OCI-LY7 (cell line): ENCODE results near the gene DALRD3. TPM values are rescaled to one million over a fixed set of nuclear protein-coding genes. Genes with fewer than 3 reads are reported as not detected.

Source experiments
- BruUV-seq: library from RNA; stranded (reverse); fragments of 400-500 nt; replicated peaks from 2 replicates; lab custom pipeline; 2021; lab: Mats Ljungman, UMichigan
- CTCF ChIA-PET: fragments of 300-600 bp; sonication (Branson Sonifier 250); formaldehyde crosslinking; loops from one replicate; lab custom pipeline; 2022; ENCODE audit warnings: antibody characterized with exemption; ENCODE audit not compliant: unreplicated experiment; lab: Charles Lee
- POLR2A ChIA-PET: fragments of 300-600 bp; sonication (Branson Sonifier 250); formaldehyde crosslinking; loops from one replicate; lab custom pipeline; 2022; ENCODE audit warnings: antibody characterized with exemption; lab: Charles Lee
- DNase-seq: peaks from one replicate; pipeline ENCODE4 v3.0.0-alpha.2; 2015; ENCODE audit warnings: low spot score
- H2AFZ ChIP-seq: fragments of 200-600 bp; sonication (generic), shearing (Covaris generic); 2 replicates; pipeline ENCODE4 v1.6.1; 2014; ENCODE audit warnings: mild to moderate bottlenecking, antibody characterized with exemption, low read length, moderate library complexity
- H3K27ac ChIP-seq: fragments of 200-600 bp; sonication (generic); 2 replicates; pipeline ENCODE4 v1.5.1; 2014; ENCODE audit warnings: mixed run types, low read depth, mild to moderate bottlenecking, moderate library complexity, low read length, inconsistent platforms; ENCODE audit not compliant: poor library complexity, severe bottlenecking
- H3K36me3 ChIP-seq: fragments of 200-600 bp; sonication (generic); 2 replicates; pipeline ENCODE4 v1.6.1; 2014; ENCODE audit warnings: mild to moderate bottlenecking, antibody characterized with exemption, low read length, moderate library complexity, mixed read lengths; ENCODE audit not compliant: insufficient read depth
- H3K4me1 ChIP-seq: fragments of 200-600 bp; sonication (generic); 2 replicates; pipeline ENCODE4 v1.5.1; 2014; ENCODE audit warnings: mild to moderate bottlenecking, low read length; ENCODE audit not compliant: insufficient read depth, poor library complexity, severe bottlenecking
- H3K4me2 ChIP-seq: fragments of 200-600 bp; sonication (generic); 2 replicates; pipeline ENCODE4 v1.6.1; 2014; ENCODE audit warnings: mild to moderate bottlenecking, low read length
- H3K4me3 ChIP-seq: fragments of 200-600 bp; sonication (generic); 2 replicates; pipeline ENCODE4 v1.5.1; 2014; ENCODE audit warnings: mild to moderate bottlenecking, low read depth, low read length; ENCODE audit not compliant: poor library complexity, severe bottlenecking
- H3K79me2 ChIP-seq: fragments of 200-600 bp; sonication (generic); 2 replicates; pipeline ENCODE4 v1.6.1; 2016; ENCODE audit warnings: low read depth, mild to moderate bottlenecking, low read length, moderate library complexity, mixed read lengths; ENCODE audit not compliant: insufficient read depth
- H3K9me2 ChIP-seq: fragments of 200-600 bp; sonication (generic); 2 replicates; pipeline ENCODE4 v1.6.1; 2016; ENCODE audit warnings: mild to moderate bottlenecking, low read length, mixed read lengths; ENCODE audit not compliant: insufficient read depth
- H3K9me3 ChIP-seq: fragments of 200-600 bp; sonication (generic); 2 replicates; pipeline ENCODE4 v1.6.1; 2014; ENCODE audit warnings: mild to moderate bottlenecking, mixed run types, low read length, mixed read lengths
- H4K20me1 ChIP-seq: fragments of 200-600 bp; sonication (generic); 2 replicates; pipeline ENCODE4 v1.6.1; 2014; ENCODE audit warnings: mild to moderate bottlenecking, antibody characterized with exemption, low read length, moderate library complexity, mixed read lengths; ENCODE audit not compliant: insufficient read depth
- EZH2phosphoT487 ChIP-seq: fragments of 200-600 bp; sonication (generic); IDR thresholded peaks from 2 replicates; pipeline ENCODE4 v1.6.1; 2018; ENCODE audit warnings: low read depth, borderline replicate concordance, mild to moderate bottlenecking, mixed run types, antibody characterized with exemption, low read length, moderate library complexity, mixed read lengths
- intact Hi-C: fragments of 100-400 bp; cut with micrococcal nuclease; formaldehyde crosslinking; loops from one replicate; pipeline ENCODE4 v1.10.0; 2022; ENCODE audit not compliant: unreplicated experiment
- total RNA-seq, 2 experiments: library from RNA; depleted of rRNA in 1 of 2; stranded (reverse); fragments of >200 nt in 1 of 2; shearing (Covaris generic) in 1 of 2; gene quantifications; 2 replicates each; pipeline ENCODE4 v1.2.3, GENCODE V29; 2014 to 2022
- TF ChIP-seq, protein P1 (sequence below): fragments of 200-600 bp; sonication (generic); conservative IDR thresholded peaks from 2 replicates; pipeline ENCODE4 v1.5.1; 2014; ENCODE audit warnings: mild to moderate bottlenecking, antibody characterized with exemption, low read length, moderate library complexity, mixed read lengths

The DALRD3 gene
- total RNA-seq, 2 experiments from 2014 or later, result 35.0 to 36.2 TPM

DNA sequence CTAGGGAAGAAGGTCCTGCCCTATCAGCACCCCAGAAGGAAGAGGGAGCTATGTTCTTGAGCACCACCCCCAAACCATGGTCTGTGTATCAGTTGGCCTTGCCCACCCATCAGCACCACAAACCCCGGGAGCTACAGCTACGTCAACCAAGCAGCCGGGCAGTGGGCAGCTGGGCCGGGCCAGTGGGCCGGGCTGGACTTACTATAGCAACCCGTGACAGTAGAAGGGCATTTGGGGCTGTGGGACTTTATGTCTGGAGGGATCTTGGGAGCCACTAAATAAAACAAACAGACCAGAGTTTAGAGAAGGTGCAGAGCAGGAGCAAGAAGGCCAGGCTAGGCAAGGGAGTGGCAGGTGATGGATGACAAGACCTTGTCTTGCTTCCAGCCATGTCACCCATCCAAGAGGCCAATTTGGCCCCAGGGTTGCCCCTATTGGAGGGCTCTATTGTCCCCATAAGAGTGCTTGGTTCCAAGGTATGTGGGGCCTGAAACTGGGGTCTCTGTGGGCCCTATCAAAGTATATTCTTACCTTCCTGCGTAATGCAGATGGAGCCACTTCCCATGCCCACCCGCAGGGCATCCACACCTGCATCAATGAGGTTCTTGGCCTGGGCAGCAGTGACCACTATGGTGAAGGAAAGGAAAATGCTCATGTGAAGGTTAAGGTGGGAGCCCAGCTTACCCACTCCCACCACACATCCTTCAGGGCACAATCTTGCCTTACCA lies 7.6 kb upstream of the DALRD3 start:
- CTCF ChIA-PET, result interaction anchor here (0.6 kb wide), 1 partner anchor 319 kb away, joined by 3 read pairs; no protein-coding TSS in a partner anchor
- peaks cover 43% of the 10 kb centered on the region for H3K79me2 ChIP-seq
- no peaks in the 10 kb centered on the region for H3K9me3 ChIP-seq
- peaks cover 75% of the 10 kb centered on the region for H3K36me3 ChIP-seq
- H3K9me2 ChIP-seq, result no peaks in the 10 kb centered on the region
- no peak overlapping the region for H2AFZ ChIP-seq
- intact Hi-C loops, result loop anchor here (5.0 kb wide), 1 partner anchor 131 kb away; no protein-coding TSS in a partner anchor
- H3K4me3 ChIP-seq, result no peak overlapping the region
- DNase-seq, result no peak
- peak overlapping the region; percentile 17; the same call in 1 of the 2 replicates for H3K4me2 ChIP-seq
- no peak for TF ChIP-seq EZH2phosphoT487
- TF ChIP-seq, protein P1, sequence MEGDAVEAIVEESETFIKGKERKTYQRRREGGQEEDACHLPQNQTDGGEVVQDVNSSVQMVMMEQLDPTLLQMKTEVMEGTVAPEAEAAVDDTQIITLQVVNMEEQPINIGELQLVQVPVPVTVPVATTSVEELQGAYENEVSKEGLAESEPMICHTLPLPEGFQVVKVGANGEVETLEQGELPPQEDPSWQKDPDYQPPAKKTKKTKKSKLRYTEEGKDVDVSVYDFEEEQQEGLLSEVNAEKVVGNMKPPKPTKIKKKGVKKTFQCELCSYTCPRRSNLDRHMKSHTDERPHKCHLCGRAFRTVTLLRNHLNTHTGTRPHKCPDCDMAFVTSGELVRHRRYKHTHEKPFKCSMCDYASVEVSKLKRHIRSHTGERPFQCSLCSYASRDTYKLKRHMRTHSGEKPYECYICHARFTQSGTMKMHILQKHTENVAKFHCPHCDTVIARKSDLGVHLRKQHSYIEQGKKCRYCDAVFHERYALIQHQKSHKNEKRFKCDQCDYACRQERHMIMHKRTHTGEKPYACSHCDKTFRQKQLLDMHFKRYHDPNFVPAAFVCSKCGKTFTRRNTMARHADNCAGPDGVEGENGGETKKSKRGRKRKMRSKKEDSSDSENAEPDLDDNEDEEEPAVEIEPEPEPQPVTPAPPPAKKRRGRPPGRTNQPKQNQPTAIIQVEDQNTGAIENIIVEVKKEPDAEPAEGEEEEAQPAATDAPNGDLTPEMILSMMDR, result no peak
- POLR2A ChIA-PET, result interaction anchor here (0.5 kb wide), 1 partner anchor 18 kb away, joined by 4 read pairs; the partner anchor contains the start of gene WDR6
- H3K27ac ChIP-seq, result no peak overlapping the region
- BruUV-seq, result no TSS peak
- peaks cover 62% of the 10 kb centered on the region for H3K4me1 ChIP-seq
- H4K20me1 ChIP-seq, result 0 out of 2 replicates have a peak, but pooled peaks cover 4% of the 10 kb centered on the region

DNA sequence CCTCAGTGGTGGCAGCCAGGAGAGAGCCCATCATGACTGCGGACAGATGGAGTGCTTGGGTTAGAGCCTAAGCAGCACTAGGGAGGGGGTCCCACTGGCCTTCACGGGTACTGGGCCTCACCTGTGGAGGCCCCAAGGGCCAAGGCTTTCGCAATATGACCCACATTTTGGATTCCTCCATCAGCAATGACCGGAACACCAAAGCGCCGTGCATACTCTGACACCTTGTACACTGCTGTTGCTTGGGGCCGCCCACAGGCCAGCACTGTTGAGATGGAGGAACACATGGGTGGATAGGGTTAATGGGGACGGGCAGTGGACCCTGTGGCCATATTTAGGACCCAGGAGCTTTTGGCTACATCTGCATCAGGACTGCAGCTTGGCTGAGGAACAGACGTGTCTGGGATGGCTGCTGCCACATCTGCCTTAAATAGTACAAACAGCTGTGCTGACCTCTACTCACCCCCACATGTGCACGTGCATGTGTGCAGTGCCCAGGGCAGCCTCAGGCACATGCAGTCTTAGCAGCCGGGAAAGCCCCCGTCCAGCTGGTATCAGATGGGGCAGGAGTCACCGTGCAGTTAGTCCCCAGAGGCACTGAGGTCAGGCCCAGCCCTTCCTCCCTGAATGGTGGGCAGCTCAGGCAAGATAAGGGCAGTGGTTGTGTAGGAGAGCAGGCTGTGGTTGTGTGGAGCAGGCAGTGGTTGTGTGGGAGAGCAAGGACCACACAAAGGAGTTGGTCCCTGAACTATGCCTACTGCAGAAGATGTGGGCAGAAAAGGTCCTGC lies 6.8 kb upstream of the DALRD3 start:
- POLR2A ChIA-PET, result interaction anchor here (0.5 kb wide), 1 partner anchor 18 kb away, joined by 4 read pairs; the partner anchor contains the start of gene WDR6
- no peak overlapping the region for H3K27ac ChIP-seq
- H3K4me2 ChIP-seq, result peak overlapping the region; percentile 17; the same call in 1 of the 2 replicates
- DNase-seq, result no peak
- CTCF ChIA-PET, result interaction anchor here (0.6 kb wide), 1 partner anchor 319 kb away, joined by 3 read pairs; no protein-coding TSS in a partner anchor
- H3K4me1 ChIP-seq, result peaks cover 62% of the 10 kb centered on the region
- TF ChIP-seq EZH2phosphoT487, result no peak
- TF ChIP-seq, protein P1, result no peak
- H3K9me2 ChIP-seq, result no peaks in the 10 kb centered on the region
- intact Hi-C loops, result loop anchor here (5.0 kb wide), 1 partner anchor 132 kb away; no protein-coding TSS in a partner anchor
- H3K9me3 ChIP-seq, result no peaks in the 10 kb centered on the region
- H3K79me2 ChIP-seq, result peaks cover 51% of the 10 kb centered on the region
- H3K36me3 ChIP-seq, result peaks cover 68% of the 10 kb centered on the region
- no peak overlapping the region for H2AFZ ChIP-seq
- H4K20me1 ChIP-seq, result 0 out of 2 replicates have a peak, but pooled peaks cover 4% of the 10 kb centered on the region
- H3K4me3 ChIP-seq, result no peak overlapping the region
- no TSS peak for BruUV-seq
